Measurements from ENCODE around the gene GUK1.
"Not testable (repeated sequence)": the region's sequence is repeated elsewhere in the genome, so short reads cannot be mapped to it uniquely, and the experiment has no call there.

GUK1 gene

GRCh38 chr1:228109962-228110488 lies 30.1 kb upstream of the GUK1 start:
- no peak for DNase-seq (ENCODE audit: low spot score)
- no peak for TF ChIP-seq CTCF (IDR thresholded peaks at IDR 0.05)
- peak overlapping the region; percentile 92 for H3K4me3 ChIP-seq
- peak overlapping the region; percentile 93 to 96 for H3K27ac ChIP-seq

- peak overlapping the region; percentile 93 to 96 for H3K27ac ChIP-seq
- no peak for TF ChIP-seq CTCF (IDR thresholded peaks at IDR 0.05)
- H3K4me3 ChIP-seq: peak overlapping the region; percentile 92
- DNase-seq (ENCODE audit: low spot score): no peak
These were observed 29.5 kb upstream of the GUK1 start for GRCh38 chr1:228110556-228110955.

- not testable (repeated sequence) for DNase-seq (ENCODE audit: low spot score); H3K4me3 ChIP-seq; H3K27ac ChIP-seq
These were observed 28.8 kb upstream of the GUK1 start for GRCh38 chr1:228111315-228111714.

DNA sequence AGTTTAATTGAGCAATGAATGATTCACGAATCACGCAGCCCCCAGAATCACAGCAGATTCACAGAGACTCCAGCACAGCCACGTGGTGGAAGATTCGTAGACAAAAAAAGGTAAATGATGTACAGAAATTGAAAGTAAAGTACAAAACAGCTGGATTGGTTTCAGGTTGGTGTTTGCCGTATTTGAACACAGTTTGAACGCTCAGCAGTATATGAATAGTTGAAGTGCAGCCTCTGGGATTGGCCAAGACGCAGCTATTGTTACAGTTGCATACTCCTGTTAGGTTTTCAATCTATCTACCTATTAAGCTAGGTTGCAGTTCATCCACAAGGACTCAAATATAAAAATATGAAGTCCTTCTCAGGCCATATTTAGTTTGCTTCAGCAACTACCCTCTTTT lies 27.9 kb upstream of the GUK1 start:
- no peak overlapping the region for H3K27ac ChIP-seq
- H3K4me3 ChIP-seq: no peak overlapping the region
- no peak for TF ChIP-seq CTCF (IDR thresholded peaks at IDR 0.05)
- DNase-seq (ENCODE audit: low spot score): no peak

DNA sequence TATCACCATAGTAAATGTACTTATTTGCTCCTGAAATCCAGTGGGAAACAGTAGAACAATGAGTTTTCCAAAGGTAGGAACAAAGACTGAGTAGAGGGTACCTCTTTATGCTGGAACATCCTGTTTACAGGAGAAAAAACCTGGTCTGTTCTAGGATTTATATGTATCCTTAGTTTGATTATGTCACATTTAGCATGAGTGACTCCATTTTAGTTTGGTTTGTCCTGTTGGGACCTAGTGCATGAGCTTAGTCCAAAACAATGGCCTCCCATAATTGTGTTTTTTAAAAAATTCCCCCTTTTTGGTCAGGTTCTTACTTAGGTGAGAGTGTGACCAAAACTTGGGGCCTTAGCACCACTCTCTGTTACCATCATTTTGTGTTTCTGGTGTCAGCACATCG lies 27.5 kb upstream of the GUK1 start:
- Histone ChIP-seq H3K4me3 (no peak overlapping the region), H3K27ac (no peak overlapping the region)
- no peak for TF ChIP-seq CTCF (IDR thresholded peaks at IDR 0.05)
- DNase-seq (ENCODE audit: low spot score): no peak

DNA sequence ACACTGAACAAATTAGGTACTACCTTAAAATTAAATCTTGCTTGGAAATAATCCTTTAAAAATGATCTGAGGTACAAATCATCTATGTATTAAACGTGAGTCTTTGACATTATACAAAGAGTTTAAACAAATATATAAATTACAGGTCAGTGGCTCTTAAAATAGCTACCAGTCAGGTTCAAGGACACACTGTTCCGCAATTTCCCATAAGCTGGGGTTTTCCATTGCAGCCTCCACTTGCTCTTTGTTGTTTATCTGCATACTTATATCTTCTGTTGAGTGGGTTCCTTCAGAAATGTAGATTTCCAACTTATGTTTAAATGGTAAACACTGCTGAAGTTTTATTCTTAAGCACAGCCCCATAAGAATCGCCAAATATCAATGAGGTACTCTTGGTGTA lies 25.3 kb upstream of the GUK1 start:
- DNase-seq (ENCODE audit: low spot score): no peak
- Histone ChIP-seq H3K27ac (no peak overlapping the region), H3K4me3 (no peak overlapping the region)
- TF ChIP-seq CTCF (IDR thresholded peaks at IDR 0.05): no peak

- no peak for TF ChIP-seq CTCF (IDR thresholded peaks at IDR 0.05)
- Histone ChIP-seq H3K27ac (no peak overlapping the region), H3K4me3 (no peak overlapping the region)
- DNase-seq (ENCODE audit: low spot score): no peak
These were observed 22.7 kb upstream of the GUK1 start for GRCh38 chr1:228117335-228117734.

DNA sequence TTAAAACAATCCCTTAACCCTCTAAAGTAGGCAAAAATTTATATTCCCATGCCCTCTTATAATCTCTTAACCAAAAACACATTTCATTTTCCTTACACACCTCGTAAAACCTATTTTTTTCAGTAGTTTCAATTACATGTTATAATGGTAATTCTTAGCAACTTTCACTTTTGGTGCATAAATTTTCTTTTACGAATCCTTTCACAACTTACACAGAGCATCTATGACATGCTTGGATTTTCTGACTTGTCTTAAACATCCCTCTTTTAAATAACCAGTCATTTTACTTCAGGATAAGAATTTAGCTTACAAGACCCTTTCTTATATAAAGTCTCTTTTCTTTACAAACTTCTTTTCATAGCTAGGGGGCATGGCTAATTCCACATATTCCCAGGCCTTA lies 22.0 kb upstream of the GUK1 start:
- no peak for TF ChIP-seq CTCF (IDR thresholded peaks at IDR 0.05)
- DNase-seq (ENCODE audit: low spot score): no peak
- H3K27ac ChIP-seq: no peak overlapping the region
- no peak overlapping the region for H3K4me3 ChIP-seq

Measured in coronary artery (tissue), 2 donors.